ENCODE measurements around the gene NFIC. TPM values are rescaled to one million over a fixed set of nuclear protein-coding genes. Genes with fewer than 3 reads are reported as not detected.
"Not testable (repeated sequence)": the region's sequence is repeated elsewhere in the genome, so short reads cannot be mapped to it uniquely, and the experiment has no call there.

NFIC gene
- total RNA-seq, 1 donor from 2014 or later, result 17.8 TPM

DNA sequence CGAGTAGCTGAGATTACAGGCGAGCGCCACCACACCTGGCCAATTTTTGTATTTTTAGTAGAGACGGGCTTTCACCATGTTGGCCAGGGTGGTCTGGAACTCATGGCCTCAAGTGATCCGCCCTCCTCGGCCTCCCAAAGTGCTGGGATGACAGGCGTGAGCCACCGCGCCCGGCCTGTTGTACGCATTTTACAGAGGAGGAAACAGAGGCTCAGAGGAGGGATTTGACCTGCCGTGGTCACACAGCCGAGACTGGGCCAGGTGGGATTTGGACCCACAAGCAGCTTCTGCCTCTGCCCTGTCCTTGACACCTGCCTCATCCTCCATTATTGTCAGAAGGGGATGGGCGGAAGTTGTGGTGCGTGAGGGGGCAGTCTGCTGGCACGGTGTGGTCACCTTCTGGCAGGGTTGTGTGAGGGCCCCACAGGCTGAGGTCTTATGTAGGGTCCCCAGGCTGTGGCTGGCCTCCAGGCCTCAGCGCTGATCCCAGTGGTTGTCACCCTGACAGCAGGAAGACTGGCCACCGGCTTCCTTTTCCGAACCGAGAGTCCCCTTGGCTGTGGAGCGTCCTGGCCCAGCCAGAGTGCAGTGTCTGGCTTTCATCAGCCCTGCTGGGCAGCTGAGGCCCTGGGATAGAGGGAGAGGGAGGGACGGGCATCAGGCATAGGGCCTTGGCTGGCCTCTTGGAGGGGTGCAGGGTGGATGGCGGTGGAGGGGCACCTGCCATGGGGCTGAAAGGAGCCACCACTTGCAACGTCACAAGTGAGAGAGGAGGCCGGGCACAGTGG lies 20.3 kb downstream of the NFIC start:
- H3K27ac Mint-ChIP-seq, result no peak overlapping the region
- H3K4me3 Mint-ChIP-seq, result no peak overlapping the region
- H3K9me3 Mint-ChIP-seq, result no peaks in the 10 kb centered on the region
- peaks cover 11% of the 10 kb centered on the region for H3K27me3 Mint-ChIP-seq
- H3K36me3 Mint-ChIP-seq, result peaks cover 4% of the 10 kb centered on the region
- DNase-seq (ENCODE audit: extremely low spot score, unreplicated experiment), result no peak
- TF ChIP-seq, protein P1, sequence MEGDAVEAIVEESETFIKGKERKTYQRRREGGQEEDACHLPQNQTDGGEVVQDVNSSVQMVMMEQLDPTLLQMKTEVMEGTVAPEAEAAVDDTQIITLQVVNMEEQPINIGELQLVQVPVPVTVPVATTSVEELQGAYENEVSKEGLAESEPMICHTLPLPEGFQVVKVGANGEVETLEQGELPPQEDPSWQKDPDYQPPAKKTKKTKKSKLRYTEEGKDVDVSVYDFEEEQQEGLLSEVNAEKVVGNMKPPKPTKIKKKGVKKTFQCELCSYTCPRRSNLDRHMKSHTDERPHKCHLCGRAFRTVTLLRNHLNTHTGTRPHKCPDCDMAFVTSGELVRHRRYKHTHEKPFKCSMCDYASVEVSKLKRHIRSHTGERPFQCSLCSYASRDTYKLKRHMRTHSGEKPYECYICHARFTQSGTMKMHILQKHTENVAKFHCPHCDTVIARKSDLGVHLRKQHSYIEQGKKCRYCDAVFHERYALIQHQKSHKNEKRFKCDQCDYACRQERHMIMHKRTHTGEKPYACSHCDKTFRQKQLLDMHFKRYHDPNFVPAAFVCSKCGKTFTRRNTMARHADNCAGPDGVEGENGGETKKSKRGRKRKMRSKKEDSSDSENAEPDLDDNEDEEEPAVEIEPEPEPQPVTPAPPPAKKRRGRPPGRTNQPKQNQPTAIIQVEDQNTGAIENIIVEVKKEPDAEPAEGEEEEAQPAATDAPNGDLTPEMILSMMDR (conservative IDR thresholded peaks at IDR 0.05), result no peak
- H3K4me1 Mint-ChIP-seq (ENCODE audit: unreplicated experiment), result peaks cover 6% of the 10 kb centered on the region

DNA sequence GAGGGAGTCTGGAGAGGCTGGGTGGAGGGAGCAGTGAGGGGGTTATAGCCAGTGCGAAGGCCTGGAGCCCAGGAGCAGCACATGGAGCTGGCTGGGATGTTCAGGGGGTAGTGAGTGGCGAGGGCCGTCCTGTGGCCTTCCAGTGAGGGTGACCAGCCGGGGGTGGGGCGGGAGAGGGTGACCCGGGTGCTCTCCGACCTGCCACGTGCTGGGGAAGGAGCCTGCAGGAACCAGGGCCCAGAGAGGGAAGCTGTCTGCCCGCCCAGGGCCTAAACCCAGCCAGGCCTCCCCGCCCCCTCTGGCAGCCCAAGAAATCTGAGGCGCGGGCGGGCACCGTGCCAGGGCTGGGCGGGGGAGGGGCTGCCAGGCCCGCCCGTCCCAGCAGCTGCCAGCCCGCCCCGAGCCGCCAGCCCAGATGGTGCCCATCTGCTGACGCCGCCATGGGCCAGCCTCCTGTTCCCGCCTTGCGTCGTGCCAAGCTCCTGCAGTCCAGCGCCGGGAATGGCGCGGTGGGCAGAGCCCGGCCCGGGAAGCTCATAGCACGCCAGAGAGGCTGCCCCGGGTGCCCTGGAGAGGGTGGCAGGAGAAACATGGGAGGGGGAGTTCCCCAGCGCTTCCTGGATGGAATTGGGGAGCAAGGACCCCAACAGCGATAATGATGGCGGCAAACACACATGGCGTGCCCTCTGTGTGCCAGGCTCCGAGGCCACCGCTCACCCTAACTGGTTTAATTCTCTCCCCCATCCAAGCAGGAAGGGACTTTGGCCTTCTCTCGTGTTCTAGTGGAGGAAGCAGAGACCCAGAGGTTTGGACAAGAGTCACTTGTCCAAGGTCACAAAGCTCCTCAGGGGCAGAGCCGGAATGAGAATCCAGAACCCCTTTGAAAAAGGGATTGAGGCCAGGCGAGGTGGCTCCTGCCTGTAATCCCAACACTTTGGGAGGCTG lies 21.5 kb downstream of the NFIC start:
- Mint-ChIP-seq H3K36me3 (no peaks in the 10 kb centered on the region), H3K4me3 (no peak overlapping the region), H3K9me3 (no peaks in the 10 kb centered on the region), H3K4me1 (ENCODE audit: unreplicated experiment) (no peaks in the 10 kb centered on the region), H3K27ac (no peak overlapping the region), H3K27me3 (peaks cover 6% of the 10 kb centered on the region)
- TF ChIP-seq, protein P1 (conservative IDR thresholded peaks at IDR 0.05), result no peak
- no peak for DNase-seq (ENCODE audit: extremely low spot score, unreplicated experiment)

DNA sequence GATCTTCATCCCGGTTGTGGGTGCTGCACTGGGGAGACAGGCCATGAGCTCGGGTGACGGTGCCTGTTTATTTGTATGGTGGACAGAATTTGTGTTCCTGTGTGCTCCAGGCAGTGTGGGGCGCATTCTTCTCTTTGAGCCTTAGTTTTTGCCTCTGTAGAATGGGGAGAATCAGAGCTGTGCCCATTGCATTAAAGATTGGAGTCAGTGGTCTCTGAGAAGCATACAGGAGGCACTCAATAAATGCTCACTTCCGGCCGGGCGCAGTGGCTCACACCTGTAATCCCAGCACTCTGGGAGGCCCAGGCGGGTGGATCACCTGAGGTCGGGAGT lies 23.0 kb downstream of the NFIC start:
- TF ChIP-seq, protein P1 (conservative IDR thresholded peaks at IDR 0.05), result no peak

DNA sequence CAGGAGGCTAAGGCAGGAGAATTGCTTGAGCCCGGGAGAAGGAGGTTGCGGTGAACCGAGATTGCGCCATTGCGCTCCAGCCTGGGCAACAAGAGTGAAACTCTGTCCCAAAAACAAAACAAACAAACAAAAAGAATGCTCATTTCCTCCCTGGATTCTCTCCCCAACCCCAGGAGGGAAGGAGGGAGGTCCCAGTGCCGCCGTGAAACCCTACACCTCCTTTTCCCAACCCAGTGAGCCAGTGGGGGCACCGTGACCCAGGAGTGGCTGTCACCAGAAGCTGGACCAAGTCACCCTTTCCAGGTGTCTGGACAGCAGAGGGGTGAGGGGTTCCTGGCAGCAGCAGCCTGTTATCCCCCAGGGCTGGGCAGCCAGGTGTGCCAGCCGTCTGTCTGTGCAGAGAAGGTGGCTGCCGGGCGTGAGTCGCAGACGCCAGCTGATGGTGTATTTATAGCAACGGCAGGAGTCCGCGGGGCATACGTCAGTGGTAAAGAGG lies 23.5 kb downstream of the NFIC start:
- H3K27me3 Mint-ChIP-seq, result peaks cover 6% of the 10 kb centered on the region
- H3K9me3 Mint-ChIP-seq, result no peaks in the 10 kb centered on the region
- H3K4me1 Mint-ChIP-seq (ENCODE audit: unreplicated experiment), result no peaks in the 10 kb centered on the region
- no peaks in the 10 kb centered on the region for H3K36me3 Mint-ChIP-seq
- TF ChIP-seq, protein P1 (conservative IDR thresholded peaks at IDR 0.05), result no peak
- no peak overlapping the region for H3K4me3 Mint-ChIP-seq
- DNase-seq (ENCODE audit: extremely low spot score, unreplicated experiment), result no peak
- no peak overlapping the region for H3K27ac Mint-ChIP-seq

More for the DNA sequence above, 23.0 kb downstream of the NFIC start:
- DNase-seq (ENCODE audit: extremely low spot score, unreplicated experiment), result no peak
- Mint-ChIP-seq H3K4me1 (ENCODE audit: unreplicated experiment) (no peaks in the 10 kb centered on the region), H3K4me3 (no peak overlapping the region), H3K9me3 (no peaks in the 10 kb centered on the region), H3K27ac (no peak overlapping the region), H3K27me3 (peaks cover 6% of the 10 kb centered on the region), H3K36me3 (no peaks in the 10 kb centered on the region)

DNA sequence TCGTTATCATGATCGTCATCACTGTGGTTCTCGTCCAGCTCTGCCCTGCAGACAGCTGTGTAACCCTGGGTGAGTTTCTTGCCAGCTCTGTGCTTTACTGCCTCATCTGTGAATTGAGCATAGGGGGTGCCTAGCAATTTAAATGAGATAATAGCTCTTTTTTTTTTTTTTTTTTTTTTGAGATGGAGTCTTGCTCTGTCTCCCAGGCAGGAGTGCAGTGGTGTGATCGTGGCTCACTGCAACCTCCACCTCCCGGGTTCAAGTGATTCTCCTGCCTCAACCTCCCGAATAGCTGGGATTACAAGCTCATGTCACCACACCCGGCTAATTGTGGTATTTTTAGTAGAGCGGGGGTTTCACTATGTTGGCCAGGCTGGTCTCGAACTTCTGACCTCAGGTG lies 25.5 kb downstream of the NFIC start:
- not testable (repeated sequence) for H3K36me3 Mint-ChIP-seq; H3K27me3 Mint-ChIP-seq; H3K4me3 Mint-ChIP-seq; DNase-seq (ENCODE audit: extremely low spot score, unreplicated experiment); H3K4me1 Mint-ChIP-seq (ENCODE audit: unreplicated experiment); H3K27ac Mint-ChIP-seq; H3K9me3 Mint-ChIP-seq

DNA sequence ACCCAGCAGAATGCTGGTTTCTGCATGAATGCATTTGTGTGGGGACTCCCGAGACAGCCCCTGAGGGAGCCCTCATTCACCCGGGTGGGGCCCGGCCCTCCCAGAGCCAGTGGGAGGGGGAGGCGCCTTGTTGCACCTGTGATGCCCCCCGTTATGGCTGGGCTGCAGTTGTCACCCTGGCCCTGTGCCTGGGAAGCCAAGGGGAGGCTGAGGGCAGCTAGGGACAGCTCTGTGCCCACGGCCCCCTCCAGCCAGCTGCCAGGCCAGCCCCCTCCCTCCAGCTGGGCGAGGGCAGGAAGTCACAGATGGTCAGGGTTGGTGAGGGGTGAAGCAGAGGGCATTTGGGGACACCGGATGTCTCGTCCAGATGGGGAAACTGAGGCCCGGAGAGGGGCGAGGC lies 26.1 kb downstream of the NFIC start:
- Mint-ChIP-seq H3K27me3 (peaks cover 6% of the 10 kb centered on the region), H3K36me3 (no peaks in the 10 kb centered on the region), H3K4me3 (no peak overlapping the region), H3K27ac (no peak overlapping the region), H3K9me3 (no peaks in the 10 kb centered on the region), H3K4me1 (ENCODE audit: unreplicated experiment) (no peaks in the 10 kb centered on the region)
- no peak for DNase-seq (ENCODE audit: extremely low spot score, unreplicated experiment)
- TF ChIP-seq, protein P1 (conservative IDR thresholded peaks at IDR 0.05), result no peak
